ENCODE data around the gene SPX. TPM values are rescaled to one million over a fixed set of nuclear protein-coding genes. Genes with fewer than 3 reads are reported as not detected.

Gene SPX
- total RNA-seq, 2 experiments from 2014 or later: not detected

- ChIA-PET POLR2A (no interaction called here), CTCF (no interaction called here)
- no peaks in the 10 kb centered on the region for H3K36me3 Mint-ChIP-seq (ENCODE audit: low read depth)
- Histone ChIP-seq H3K4me3 (ENCODE audit: low read length) (no peak overlapping the region), H3K27me3 (ENCODE audit: control insufficient read depth in 1 of 2, insufficient read depth in 2 of 2, low read length in 2 of 2) (no peaks in the 10 kb centered on the region), H3K4me1 (ENCODE audit: insufficient read depth, low read length) (no peaks in the 10 kb centered on the region), H3K9me3 (ENCODE audit: control insufficient read depth in 1 of 2, insufficient read depth in 1 of 2, low read length in 2 of 2) (no peaks in the 10 kb centered on the region), H3K36me3 (ENCODE audit: insufficient read depth, low read length) (no peaks in the 10 kb centered on the region), H3K27ac (ENCODE audit: low read depth in 1 of 2, low read length in 2 of 2) (no peak overlapping the region)
- H3K9me3 Mint-ChIP-seq: no peaks in the 10 kb centered on the region
- H3K27ac Mint-ChIP-seq: no peak overlapping the region
- H3K27me3 Mint-ChIP-seq: no peaks in the 10 kb centered on the region
- no peak for TF ChIP-seq CTCF (IDR thresholded peaks at IDR 0.05)
- DNase-seq: no peak
- no peak overlapping the region for H3K4me3 Mint-ChIP-seq
- no peak for ATAC-seq (ENCODE audit: poor library complexity)
- intact Hi-C loops (cut with DNase I, micrococcal nuclease): no loop called here
- H3K4me1 Mint-ChIP-seq (ENCODE audit: low read depth): no peaks in the 10 kb centered on the region
Observed at GRCh38 chr12:21542403-21542802, 16.3 kb downstream of the SPX start.

GRCh38 chr12:21543151-21543550 is 17.1 kb downstream of the SPX start:
- H3K36me3 ChIP-seq (ENCODE audit: insufficient read depth, low read length): no peaks in the 10 kb centered on the region
- ATAC-seq (ENCODE audit: poor library complexity): no peak
- ChIA-PET CTCF (no interaction called here), POLR2A (no interaction called here)
- H3K9me3 ChIP-seq (ENCODE audit: control insufficient read depth in 1 of 2, insufficient read depth in 1 of 2, low read length in 2 of 2): no peaks in the 10 kb centered on the region
- H3K27me3 ChIP-seq (ENCODE audit: control insufficient read depth in 1 of 2, insufficient read depth in 2 of 2, low read length in 2 of 2): no peaks in the 10 kb centered on the region
- intact Hi-C loops (cut with DNase I, micrococcal nuclease): no loop called here
- no peak for TF ChIP-seq CTCF (IDR thresholded peaks at IDR 0.05)
- no peak overlapping the region for H3K27ac ChIP-seq (ENCODE audit: low read depth in 1 of 2, low read length in 2 of 2)
- DNase-seq: no peak
- H3K9me3 Mint-ChIP-seq: no peaks in the 10 kb centered on the region
- no peaks in the 10 kb centered on the region for H3K4me1 Mint-ChIP-seq (ENCODE audit: low read depth)
- H3K36me3 Mint-ChIP-seq (ENCODE audit: low read depth): no peaks in the 10 kb centered on the region
- no peak overlapping the region for H3K4me3 Mint-ChIP-seq
- no peak overlapping the region for H3K27ac Mint-ChIP-seq
- no peak overlapping the region for H3K4me3 ChIP-seq (ENCODE audit: low read length)
- H3K4me1 ChIP-seq (ENCODE audit: insufficient read depth, low read length): no peaks in the 10 kb centered on the region
- no peaks in the 10 kb centered on the region for H3K27me3 Mint-ChIP-seq

GRCh38 chr12:21545557-21545956 is 19.5 kb downstream of the SPX start:
- no peaks in the 10 kb centered on the region for H3K27me3 ChIP-seq (ENCODE audit: control insufficient read depth in 1 of 2, insufficient read depth in 2 of 2, low read length in 2 of 2)
- H3K36me3 ChIP-seq (ENCODE audit: insufficient read depth, low read length): no peaks in the 10 kb centered on the region
- Mint-ChIP-seq H3K36me3 (ENCODE audit: low read depth) (no peaks in the 10 kb centered on the region), H3K4me3 (no peak overlapping the region), H3K27ac (no peak overlapping the region), H3K27me3 (no peaks in the 10 kb centered on the region), H3K9me3 (no peaks in the 10 kb centered on the region), H3K4me1 (ENCODE audit: low read depth) (no peaks in the 10 kb centered on the region)
- no peaks in the 10 kb centered on the region for H3K4me1 ChIP-seq (ENCODE audit: insufficient read depth, low read length)
- ATAC-seq (ENCODE audit: poor library complexity): no peak
- CTCF ChIA-PET: no interaction called here
- H3K27ac ChIP-seq (ENCODE audit: low read depth in 1 of 2, low read length in 2 of 2): no peak overlapping the region
- no peak for TF ChIP-seq CTCF (IDR thresholded peaks at IDR 0.05)
- POLR2A ChIA-PET: no interaction called here
- intact Hi-C loops (cut with DNase I, micrococcal nuclease): no loop called here
- H3K9me3 ChIP-seq (ENCODE audit: control insufficient read depth in 1 of 2, insufficient read depth in 1 of 2, low read length in 2 of 2): no peaks in the 10 kb centered on the region
- H3K4me3 ChIP-seq (ENCODE audit: low read length): no peak overlapping the region
- no peak for DNase-seq
